Endothelial cell of umbilical vein (primary cell): ENCODE measurements around the gene CFAP61. TPM values are rescaled to one million over a fixed set of nuclear protein-coding genes. Genes with fewer than 3 reads are reported as not detected.

Source experiments
- BruUV-seq: library from RNA; stranded (reverse); fragments of 400-500 nt; replicated peaks from 2 replicates; lab custom pipeline; 2021; lab: Mats Ljungman, UMichigan
- CTCF ChIA-PET: fragments of 300-600, 350-600 bp; sonication (Branson Sonifier 250); formaldehyde crosslinking; loops from one replicate; lab custom pipeline; 2021; ENCODE audit warnings: antibody characterized with exemption, inconsistent platforms; lab: Charles Lee
- POLR2A ChIA-PET: fragments of 300-600, 350-600 bp; sonication (Branson Sonifier 250); formaldehyde crosslinking; loops from one replicate; lab custom pipeline; 2021; ENCODE audit warnings: antibody characterized with exemption, inconsistent platforms; lab: Charles Lee
- DNase-seq: peaks from one replicate; pipeline ENCODE4 v3.0.0-alpha.2; 2011; ENCODE audit warnings: low read depth, low spot score
- FAIRE-seq: peaks from 2 replicates; lab custom pipeline; 2011; peaks lifted over from hg19 to GRCh38; lab: Jason Lieb, UNC
- H2AFZ ChIP-seq: 2 replicates; pipeline ENCODE4 v1.6.0; 2012; ENCODE audit warnings: low read depth, low read length, control low read depth, inconsistent platforms
- H3K27ac ChIP-seq: 2 replicates; pipeline ENCODE4 v1.5.1; 2011; ENCODE audit warnings: low read depth, mild to moderate bottlenecking, control low read depth, low read length, moderate library complexity; ENCODE audit not compliant: insufficient read depth
- H3K27me3 ChIP-seq, 2 experiments: 2 replicates each; pipeline versions ENCODE4 v1.6.0 to v1.6.1; 2011; ENCODE audit warnings: low read length in 2 of 2, mixed read lengths in 1 of 2; ENCODE audit not compliant: control insufficient read depth in 2 of 2, insufficient read depth in 2 of 2
- H3K36me3 ChIP-seq, 2 experiments: 2 replicates in 1 of 2; 3 replicates in 1 of 2; pipeline ENCODE4 v1.5.1; 2011; ENCODE audit warnings: low read length in 2 of 2, mild to moderate bottlenecking in 1 of 2, moderate library complexity in 1 of 2; ENCODE audit not compliant: control insufficient read depth in 2 of 2, insufficient read depth in 2 of 2; ENCODE audit errors: extremely low read depth in 1 of 2
- H3K4me1 ChIP-seq: 3 replicates; pipeline ENCODE4 v1.5.1; 2011; ENCODE audit warnings: mild to moderate bottlenecking, low read length; ENCODE audit not compliant: control insufficient read depth, insufficient read depth; ENCODE audit errors: extremely low read depth
- H3K4me2 ChIP-seq: 2 replicates; pipeline ENCODE4 v1.6.1; 2011; ENCODE audit warnings: low read length, control low read depth, mixed read lengths; ENCODE audit not compliant: insufficient read depth
- H3K4me3 ChIP-seq, 3 experiments: fragments of 200-600 bp in 1 of 3; sonication (generic), shearing (Covaris generic) in 1 of 3; replicated peaks in 1 of 3; 2 replicates each; pipeline ENCODE4 v1.5.1; 2011 to 2016; ENCODE audit warnings: control low read depth in 3 of 3, low read length in 3 of 3, mild to moderate bottlenecking in 2 of 3, inconsistent platforms in 1 of 3, low read depth in 1 of 3, moderate library complexity in 1 of 3; ENCODE audit not compliant: insufficient read depth in 1 of 3
- H3K79me2 ChIP-seq: 2 replicates; pipeline ENCODE4 v1.6.0; 2012; ENCODE audit warnings: low read length, inconsistent platforms; ENCODE audit not compliant: control insufficient read depth, insufficient read depth
- H3K9ac ChIP-seq: replicated peaks from 2 replicates; pipeline ENCODE3; 2011; ENCODE audit warnings: low read length, control low read depth; ENCODE audit not compliant: insufficient read depth; ENCODE audit errors: extremely low read depth
- H3K9me1 ChIP-seq: replicated peaks from 3 replicates; pipeline ENCODE4 v1.6.0; 2011; ENCODE audit warnings: mild to moderate bottlenecking, low read length; ENCODE audit not compliant: control insufficient read depth, insufficient read depth; ENCODE audit errors: extremely low read depth
- H3K9me3 ChIP-seq: replicated peaks from 2 replicates; pipeline ENCODE4 v1.5.1; 2012; ENCODE audit warnings: low read length, inconsistent platforms; ENCODE audit not compliant: control insufficient read depth, insufficient read depth
- H4K20me1 ChIP-seq: replicated peaks from 2 replicates; pipeline ENCODE3; 2011; ENCODE audit warnings: mild to moderate bottlenecking, low read length; ENCODE audit not compliant: control insufficient read depth, insufficient read depth; ENCODE audit errors: extremely low read depth
- EZH2 ChIP-seq: IDR thresholded peaks from 2 replicates; pipeline ENCODE4 v1.6.1; 2012; ENCODE audit warnings: borderline replicate concordance, low read depth, mild to moderate bottlenecking, moderate library complexity, low read length, inconsistent platforms; ENCODE audit not compliant: severe bottlenecking
- FOS ChIP-seq: IDR thresholded peaks from 2 replicates; pipeline ENCODE4 v1.6.1; 2011; ENCODE audit warnings: mild to moderate bottlenecking, low read length, moderate library complexity, borderline replicate concordance; ENCODE audit not compliant: insufficient read depth
- JUN ChIP-seq: IDR thresholded peaks from 2 replicates; pipeline ENCODE4 v1.6.1; 2011; ENCODE audit warnings: borderline replicate concordance, low read depth; ENCODE audit not compliant: insufficient read length, insufficient read depth
- MYC ChIP-seq: IDR thresholded peaks from one replicate; pipeline ENCODE4 v1.6.1; 2011; ENCODE audit warnings: mild to moderate bottlenecking, low read depth, low read length
- POLR2A ChIP-seq: IDR thresholded peaks from 2 replicates; pipeline ENCODE4 v1.6.1; 2012; ENCODE audit warnings: low read depth, mild to moderate bottlenecking, control low read depth, low read length
- POLR2AphosphoS5 ChIP-seq: IDR thresholded peaks from 2 replicates; pipeline ENCODE4 v1.6.1; 2012; ENCODE audit warnings: low read depth, mild to moderate bottlenecking, control low read depth, low read length, moderate library complexity; ENCODE audit not compliant: insufficient read depth
- dilution Hi-C: fragments of 300-500 bp; cut with MboI; formaldehyde crosslinking; loops from one replicate; pipeline ENCODE4 v1.15.0; 2019; ENCODE audit warnings: low sequenced_read_pairs; ENCODE audit not compliant: extremely low pct_ligation_motif_present
- intact Hi-C: fragments of 100-400 bp; cut with micrococcal nuclease; formaldehyde crosslinking; loops from one replicate; pipeline ENCODE4 v1.10.0; 2022
- polyA plus RNA-seq, 4 experiments: library from polyadenylated mRNA; depleted of rRNA in 3 of 4; stranded (reverse) in 3 of 4; unstranded in 1 of 4; fragments of >200 nt; gene quantifications; 2 replicates each; pipeline versions ENCODE4 v1.2.1 to v1.2.3, GENCODE V29; 2011 to 2012; ENCODE audit warnings: missing spikeins in 1 of 4
- total RNA-seq: library from RNA; stranded (reverse); gene quantifications from 2 replicates; pipeline ENCODE4 v1.2.3, GENCODE V29; 2021
- TF ChIP-seq, protein P1 (sequence below), 2 donors: IDR thresholded peaks; 1 replicate in 1 of 2; 2 replicates in 1 of 2; pipeline ENCODE4 v1.5.1; 2011; ENCODE audit warnings: low read length in 2 of 2, mild to moderate bottlenecking in 2 of 2, moderate library complexity in 2 of 2, control low read depth in 1 of 2, inconsistent platforms in 1 of 2, low read depth in 1 of 2; ENCODE audit not compliant: insufficient read depth in 1 of 2; ENCODE audit errors: extremely low read depth in 1 of 2

Gene CFAP61
- total and polyA plus RNA-seq, 2 donors (not counting 3 experiments of a cell fraction or from before 2014, with no cell fraction given): not detected

- TF ChIP-seq POLR2AphosphoS5 (no peak), EZH2 (peak; percentile 85), MYC (no peak), JUN (no peak), POLR2A (no peak), FOS (no peak)
- TF ChIP-seq, protein P1, sequence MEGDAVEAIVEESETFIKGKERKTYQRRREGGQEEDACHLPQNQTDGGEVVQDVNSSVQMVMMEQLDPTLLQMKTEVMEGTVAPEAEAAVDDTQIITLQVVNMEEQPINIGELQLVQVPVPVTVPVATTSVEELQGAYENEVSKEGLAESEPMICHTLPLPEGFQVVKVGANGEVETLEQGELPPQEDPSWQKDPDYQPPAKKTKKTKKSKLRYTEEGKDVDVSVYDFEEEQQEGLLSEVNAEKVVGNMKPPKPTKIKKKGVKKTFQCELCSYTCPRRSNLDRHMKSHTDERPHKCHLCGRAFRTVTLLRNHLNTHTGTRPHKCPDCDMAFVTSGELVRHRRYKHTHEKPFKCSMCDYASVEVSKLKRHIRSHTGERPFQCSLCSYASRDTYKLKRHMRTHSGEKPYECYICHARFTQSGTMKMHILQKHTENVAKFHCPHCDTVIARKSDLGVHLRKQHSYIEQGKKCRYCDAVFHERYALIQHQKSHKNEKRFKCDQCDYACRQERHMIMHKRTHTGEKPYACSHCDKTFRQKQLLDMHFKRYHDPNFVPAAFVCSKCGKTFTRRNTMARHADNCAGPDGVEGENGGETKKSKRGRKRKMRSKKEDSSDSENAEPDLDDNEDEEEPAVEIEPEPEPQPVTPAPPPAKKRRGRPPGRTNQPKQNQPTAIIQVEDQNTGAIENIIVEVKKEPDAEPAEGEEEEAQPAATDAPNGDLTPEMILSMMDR (IDR thresholded peaks at IDR 0.05; ENCODE audit: extremely low read depth in 1 of 2, insufficient read depth in 1 of 2, low read depth in 1 of 2, low read length in 2 of 2): no peak
- peak overlapping the region in 1 of 3 experiments; percentile 8 for H3K4me3 ChIP-seq
- H3K4me2 ChIP-seq: no peak overlapping the region
- H3K4me1 ChIP-seq: no peaks in the 10 kb centered on the region
- H4K20me1 ChIP-seq: no peaks in the 10 kb centered on the region
- H3K36me3 ChIP-seq: no peaks in the 10 kb centered on the region
- H3K27ac ChIP-seq: no peak overlapping the region
- FAIRE-seq (no peak), DNase-seq (no peak)
- no peaks in the 10 kb centered on the region for H3K9me3 ChIP-seq
- H2AFZ ChIP-seq: no peak overlapping the region
- ChIA-PET CTCF (no interaction called here), POLR2A (no interaction called here)
- H3K27me3 ChIP-seq: peaks cover 71 to 92% of the 10 kb centered on the region in 2 experiments
- H3K9ac ChIP-seq: no peak overlapping the region
- H3K79me2 ChIP-seq: no peaks in the 10 kb centered on the region
- no peaks in the 10 kb centered on the region for H3K9me1 ChIP-seq
- intact Hi-C loops: loop anchor here (10.0 kb wide), 2 partner anchors 46 to 456 kb away; no protein-coding TSS in a partner anchor
- BruUV-seq: no TSS peak
- dilution Hi-C loops: no loop called here
Measured at GRCh38 chr20:20368418-20369249, 316.3 kb downstream of the CFAP61 start.
